GM19025 (cell line): ENCODE data around the gene RCL1.
"Not testable (repeated sequence)": the region's sequence is repeated elsewhere in the genome, so short reads cannot be mapped to it uniquely, and the experiment has no call there.

Experiments used
- ATAC-seq: cut with Tn5 transposase; IDR thresholded peaks from one replicate; pipeline ENCODE4 v1.9.1; 2021; ENCODE audit warnings: mild to moderate bottlenecking, low read depth, moderate library complexity; ENCODE audit not compliant: unreplicated experiment

RCL1 gene

GRCh38 chr9:4792572-4793458 is at the start of gene RCL1:
RCL1 (plus strand) TSS chr9:4792944; CDS start chr9:4793092, 148 bp downstream.
- peak; percentile 97 for ATAC-seq

- ATAC-seq = no peak
Measured at GRCh38 chr9:4743131-4743875, 49.4 kb upstream of the RCL1 start.

GRCh38 chr9:4746278-4747030 is 46.3 kb upstream of the RCL1 start:
- no peak for ATAC-seq

- ATAC-seq = no peak
Measured at GRCh38 chr9:4748612-4749011, 44.1 kb upstream of the RCL1 start.

- no peak for ATAC-seq
Measured at GRCh38 chr9:4750023-4750673, 42.6 kb upstream of the RCL1 start.

GRCh38 chr9:4754530-4754929 is 38.2 kb upstream of the RCL1 start:
- not testable (repeated sequence) for ATAC-seq

GRCh38 chr9:4755026-4755609 is 37.6 kb upstream of the RCL1 start:
- no peak for ATAC-seq

- ATAC-seq = no peak
Measured at GRCh38 chr9:4756420-4756819, 36.3 kb upstream of the RCL1 start.

GRCh38 chr9:4760122-4760521 is 32.6 kb upstream of the RCL1 start:
- ATAC-seq = no peak

GRCh38 chr9:4762108-4762885 is 30.4 kb upstream of the RCL1 start:
- ATAC-seq = peak; percentile 88

GRCh38 chr9:4762886-4763541 is 29.7 kb upstream of the RCL1 start:
- ATAC-seq = no peak

- ATAC-seq = no peak
Measured at GRCh38 chr9:4764033-4764432, 28.7 kb upstream of the RCL1 start.

GRCh38 chr9:4768681-4769080 is 24.1 kb upstream of the RCL1 start:
- ATAC-seq = no peak

- peak; percentile 75 for ATAC-seq
Measured at GRCh38 chr9:4769321-4770080, 23.2 kb upstream of the RCL1 start.

- no peak for ATAC-seq
Measured at GRCh38 chr9:4771788-4772187, 21.0 kb upstream of the RCL1 start.

- no peak for ATAC-seq
Measured at GRCh38 chr9:4774209-4774608, 18.5 kb upstream of the RCL1 start.

GRCh38 chr9:4774958-4775357 is 17.8 kb upstream of the RCL1 start:
- ATAC-seq = not testable (repeated sequence)

- no peak for ATAC-seq
Measured at GRCh38 chr9:4780651-4781050, 12.1 kb upstream of the RCL1 start.
